ENCODE results near the gene DAAM1.

Gene DAAM1

DNA sequence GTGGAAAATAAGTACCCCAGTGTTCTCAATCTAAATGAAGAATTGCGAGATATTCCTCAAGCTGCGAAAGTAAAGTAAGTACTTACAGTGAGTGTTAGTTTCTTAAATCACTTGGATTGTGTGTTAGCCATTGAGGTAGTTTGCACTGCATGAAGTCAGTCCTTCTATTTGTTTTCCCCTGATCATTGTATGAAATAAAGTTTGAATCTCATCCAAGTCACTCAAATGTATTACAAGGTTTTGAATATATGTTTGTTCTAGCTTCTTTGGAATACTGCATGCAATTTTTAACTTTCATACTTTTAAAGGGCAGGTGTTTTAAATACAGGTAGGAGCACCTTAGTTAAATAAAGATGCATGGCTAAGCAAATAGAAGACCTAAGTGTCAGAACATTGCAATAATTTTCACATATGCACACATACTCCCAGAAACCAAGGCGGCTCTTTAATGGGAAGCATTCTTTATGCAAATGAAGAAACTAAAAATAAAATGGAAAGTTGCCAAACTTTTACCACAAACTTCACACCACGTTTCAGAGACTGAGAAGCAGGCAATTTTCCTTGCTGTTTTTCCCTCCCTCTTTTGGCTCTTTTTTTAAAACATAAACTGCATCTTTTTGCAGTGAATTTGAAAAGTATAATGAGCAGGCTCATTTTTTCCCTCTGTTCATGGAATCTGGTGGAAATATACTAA lies 171.1 kb downstream of the DAAM1 start:
- peak in 1 of 58 donors; percentile 25 for DNase-seq

DNA sequence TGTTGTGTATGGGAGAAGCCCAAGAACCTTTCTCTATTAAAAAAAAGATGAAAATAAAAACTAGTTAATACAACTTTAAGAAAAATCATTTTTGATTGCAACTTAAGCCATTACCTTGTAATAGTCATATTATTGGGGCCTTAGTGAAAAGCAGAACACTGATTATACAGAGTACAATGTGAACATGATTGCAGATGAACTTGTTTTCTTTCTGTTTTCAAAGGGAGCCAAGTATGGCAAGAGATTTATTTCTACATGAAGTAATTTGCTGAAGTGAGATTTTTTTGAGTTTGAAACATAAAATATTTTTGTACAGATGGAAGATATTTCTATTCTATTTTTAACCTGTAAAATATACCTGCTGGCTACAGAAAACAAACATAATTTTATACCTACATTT lies 171.8 kb downstream of the DAAM1 start:
- DNase-seq, result no peak

DNA sequence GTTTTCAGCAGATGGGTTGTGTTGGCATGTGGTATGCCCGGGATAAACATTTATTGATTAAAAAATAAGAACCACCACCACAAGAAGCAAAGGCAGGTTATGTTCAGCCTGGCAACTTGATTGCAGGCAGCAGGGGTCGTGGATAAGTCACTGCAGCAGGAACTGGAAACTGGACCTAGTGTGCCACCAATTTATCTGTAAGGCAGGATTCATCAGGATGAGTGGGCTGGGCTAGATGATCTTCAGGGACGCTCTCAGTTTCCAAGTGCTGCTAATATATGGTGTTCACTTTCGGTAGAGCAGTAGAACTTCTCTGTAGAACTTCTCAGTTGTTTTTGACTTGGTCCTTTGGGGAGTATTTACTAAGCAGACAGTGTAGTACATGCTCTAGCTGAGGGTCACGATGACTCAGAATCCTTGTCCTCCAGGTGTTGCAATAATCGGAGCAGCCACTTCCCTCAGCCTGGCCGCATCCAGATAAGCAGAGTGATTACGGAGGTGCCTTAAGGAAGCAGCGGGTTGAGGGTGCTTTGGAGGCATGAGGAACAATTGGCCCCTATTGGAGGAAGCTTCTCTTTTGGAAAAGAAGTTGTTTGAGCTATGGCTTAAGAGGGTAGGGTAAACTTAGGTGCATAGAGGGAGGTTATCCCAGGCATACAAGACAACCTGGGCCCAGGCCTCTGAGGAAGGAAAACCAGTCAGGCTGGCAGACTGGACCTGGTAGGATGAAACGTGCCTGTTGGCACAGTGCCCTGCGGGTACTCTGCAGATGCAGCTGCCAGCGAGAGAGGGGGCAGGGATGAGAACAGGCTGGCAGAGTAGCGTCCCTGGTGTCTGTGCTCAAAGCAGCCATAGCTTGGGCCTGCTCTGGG lies 172.7 kb downstream of the DAAM1 start:
- DNase-seq, result peak in 32 of 58 donors; percentile 6 to 69 (median 25)

GRCh38 chr14:59362513-59362912 lies 174.0 kb downstream of the DAAM1 start:
- no peak for DNase-seq

DNA sequence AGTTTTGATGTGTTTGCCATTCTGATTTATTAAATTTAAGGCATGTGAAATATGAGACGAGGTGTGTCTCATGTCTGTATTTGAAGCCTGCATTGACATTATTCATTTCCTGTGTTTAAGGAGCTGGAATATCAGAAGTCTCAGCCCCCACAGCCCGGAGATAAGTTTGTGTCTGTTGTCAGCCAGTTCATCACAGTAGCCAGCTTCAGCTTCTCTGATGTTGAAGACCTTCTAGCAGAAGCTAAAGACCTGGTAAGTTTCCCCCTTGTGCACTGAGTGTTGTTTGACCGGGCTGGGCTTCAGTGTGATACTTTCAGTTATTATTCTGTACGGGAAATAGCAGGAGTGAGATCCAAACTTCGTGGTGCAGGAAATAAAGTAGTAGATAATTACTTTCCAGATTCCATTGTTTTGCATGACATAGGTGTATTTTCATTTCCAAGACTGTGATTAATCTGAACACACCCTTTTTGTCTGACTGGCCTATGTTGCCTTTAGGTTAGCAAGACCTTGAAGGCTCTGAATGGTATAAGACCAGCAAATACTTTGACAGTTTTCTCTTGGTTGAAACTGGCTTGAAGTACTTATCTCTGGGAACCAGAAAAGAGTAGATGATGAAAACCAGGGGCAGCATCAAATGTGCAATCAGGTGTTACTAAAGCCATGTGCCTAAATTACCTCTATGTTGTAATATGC lies 175.2 kb downstream of the DAAM1 start:
- DNase-seq, result no peak

DNA sequence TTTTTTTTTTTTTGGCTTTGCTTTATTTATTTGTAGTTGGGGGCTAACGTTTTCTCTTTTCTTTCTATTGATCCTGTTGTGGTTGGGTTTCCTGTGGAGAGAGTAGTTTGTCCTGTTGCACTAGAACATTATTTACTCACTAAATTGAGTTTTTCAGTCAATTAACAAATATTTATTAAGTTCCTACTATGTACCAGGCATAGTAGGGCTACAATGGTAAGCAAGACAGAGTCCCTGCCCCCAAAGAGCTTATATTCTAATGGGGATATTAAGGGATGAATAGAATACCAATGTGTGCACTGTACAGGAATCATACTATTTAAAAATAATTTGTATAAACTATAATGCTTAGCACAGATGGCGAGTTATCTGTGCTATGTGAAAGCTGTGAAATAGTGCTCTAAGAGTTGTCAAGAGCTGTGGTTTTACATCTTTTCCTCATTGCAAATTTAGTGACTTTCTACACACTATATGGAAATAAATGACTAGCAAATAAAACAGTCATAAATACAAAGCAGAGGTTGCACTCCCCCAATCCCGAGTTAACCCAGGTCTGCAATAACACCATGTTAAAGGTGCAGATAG lies 181.8 kb downstream of the DAAM1 start:
- no peak for DNase-seq

- DNase-seq, result no peak
Measured at GRCh38 chr14:59371771-59372170, 183.3 kb downstream of the DAAM1 start.

DNA sequence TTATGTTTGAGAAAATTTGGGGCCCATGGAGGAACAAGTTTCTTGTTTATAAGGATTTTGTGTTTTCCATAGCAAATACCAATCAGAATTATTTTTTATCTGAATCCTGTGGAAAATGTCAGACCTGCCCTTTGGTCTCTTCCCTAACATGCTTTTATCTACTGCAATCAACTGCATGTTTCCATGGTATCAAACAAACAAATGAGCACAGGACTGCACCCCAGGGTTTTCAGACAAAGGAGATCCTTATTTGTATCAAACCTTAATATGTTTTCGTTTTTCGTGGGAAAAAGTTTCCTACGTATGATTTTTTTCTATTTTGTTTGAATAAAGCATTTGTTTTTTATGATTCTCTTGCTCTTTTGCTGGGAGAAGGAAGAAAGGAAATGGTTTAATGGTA lies 185.6 kb downstream of the DAAM1 start:
- no peak for DNase-seq

- DNase-seq, result no peak
Measured at GRCh38 chr14:59376686-59377085, 188.2 kb downstream of the DAAM1 start.

DNA sequence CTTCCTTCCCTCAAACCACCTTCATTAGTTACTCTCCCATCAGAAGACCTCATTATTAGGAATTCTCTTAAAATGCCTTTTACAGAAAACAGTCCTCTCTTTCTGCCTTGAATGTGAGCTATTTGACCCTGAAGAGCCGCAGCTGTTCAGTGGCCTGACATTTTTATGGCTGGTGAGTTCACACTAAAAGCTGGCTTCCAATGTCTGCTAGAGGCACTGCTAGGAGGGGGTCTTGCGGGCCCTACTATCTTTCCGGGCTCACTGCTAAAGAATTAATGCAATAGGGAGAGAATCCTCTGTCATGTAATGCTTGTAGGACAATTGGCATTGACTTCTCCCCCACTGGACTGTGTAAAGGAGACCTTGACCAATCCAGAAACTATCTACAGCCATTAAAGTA lies 189.0 kb downstream of the DAAM1 start:
- DNase-seq, result no peak

GRCh38 chr14:59377991-59378601 lies 189.6 kb downstream of the DAAM1 start:
- DNase-seq, result peak in 2 of 58 donors; percentile 14 to 39

DNA sequence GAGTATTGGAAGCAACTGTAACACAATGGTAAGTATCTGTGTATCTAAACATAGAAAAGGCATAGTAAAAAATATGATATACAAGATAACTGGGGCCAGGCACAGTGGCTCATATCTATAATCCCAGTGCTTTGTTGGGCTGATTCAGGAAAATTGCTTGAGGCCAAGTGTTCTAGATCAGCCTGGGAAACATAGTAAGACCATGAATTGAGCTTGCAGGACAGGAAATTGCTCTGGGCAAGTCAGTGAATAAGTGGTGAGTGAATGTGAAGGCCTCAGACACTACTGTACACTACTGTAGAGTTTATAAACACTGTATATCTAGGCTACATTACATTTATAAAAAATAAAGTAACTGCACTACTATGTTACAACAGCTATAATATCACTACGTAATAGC lies 201.5 kb downstream of the DAAM1 start:
- no peak for DNase-seq

DNA sequence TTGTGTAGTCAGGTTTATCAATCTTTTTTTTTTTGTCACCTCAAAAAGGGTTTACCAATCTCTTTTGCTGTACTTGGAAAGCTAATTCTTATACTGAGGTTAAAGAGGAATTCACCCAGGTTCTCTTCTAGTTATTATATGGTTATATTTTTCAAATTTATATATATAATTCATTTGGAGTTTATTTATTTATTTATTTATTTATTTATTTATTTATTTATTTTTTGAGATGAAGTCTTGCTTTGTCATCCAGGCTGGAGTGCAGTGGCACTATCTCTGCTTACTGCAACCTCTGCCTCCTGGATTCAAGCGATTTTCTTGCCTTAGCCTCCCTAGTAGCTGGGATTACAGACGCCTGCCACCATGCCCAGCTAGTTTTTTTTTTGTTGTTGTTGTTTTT lies 202.9 kb downstream of the DAAM1 start:
- no peak for DNase-seq

DNA sequence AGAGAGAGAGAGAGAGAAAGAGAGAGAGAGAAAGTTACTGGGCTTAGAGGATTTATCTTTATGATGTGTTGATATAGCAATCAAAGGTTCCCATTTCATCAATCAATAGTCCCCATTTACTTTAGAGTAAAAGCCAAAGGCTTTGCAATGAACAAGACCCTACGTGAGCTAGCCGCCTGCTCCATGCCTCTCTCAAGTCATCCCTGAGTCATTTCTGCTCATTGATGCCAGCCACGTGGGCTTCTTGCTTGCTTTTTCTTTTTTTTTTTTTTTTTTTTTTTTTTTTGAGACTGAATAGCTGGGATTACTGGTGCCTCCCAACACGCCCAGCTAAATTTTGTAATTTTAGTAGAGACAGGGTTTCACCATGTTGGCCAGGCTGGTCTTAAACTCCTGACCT lies 205.8 kb downstream of the DAAM1 start:
- DNase-seq, result no peak

GRCh38 chr14:59395672-59396071 lies 207.2 kb downstream of the DAAM1 start:
- DNase-seq, result no peak

- peak in 1 of 58 donors; percentile 11 for DNase-seq
Measured at GRCh38 chr14:59398841-59399240, 210.4 kb downstream of the DAAM1 start.

GRCh38 chr14:59406454-59407245 lies 218.2 kb downstream of the DAAM1 start:
- no peak for DNase-seq

GRCh38 chr14:59407246-59408010 lies 219.0 kb downstream of the DAAM1 start:
- no peak for DNase-seq

DNA sequence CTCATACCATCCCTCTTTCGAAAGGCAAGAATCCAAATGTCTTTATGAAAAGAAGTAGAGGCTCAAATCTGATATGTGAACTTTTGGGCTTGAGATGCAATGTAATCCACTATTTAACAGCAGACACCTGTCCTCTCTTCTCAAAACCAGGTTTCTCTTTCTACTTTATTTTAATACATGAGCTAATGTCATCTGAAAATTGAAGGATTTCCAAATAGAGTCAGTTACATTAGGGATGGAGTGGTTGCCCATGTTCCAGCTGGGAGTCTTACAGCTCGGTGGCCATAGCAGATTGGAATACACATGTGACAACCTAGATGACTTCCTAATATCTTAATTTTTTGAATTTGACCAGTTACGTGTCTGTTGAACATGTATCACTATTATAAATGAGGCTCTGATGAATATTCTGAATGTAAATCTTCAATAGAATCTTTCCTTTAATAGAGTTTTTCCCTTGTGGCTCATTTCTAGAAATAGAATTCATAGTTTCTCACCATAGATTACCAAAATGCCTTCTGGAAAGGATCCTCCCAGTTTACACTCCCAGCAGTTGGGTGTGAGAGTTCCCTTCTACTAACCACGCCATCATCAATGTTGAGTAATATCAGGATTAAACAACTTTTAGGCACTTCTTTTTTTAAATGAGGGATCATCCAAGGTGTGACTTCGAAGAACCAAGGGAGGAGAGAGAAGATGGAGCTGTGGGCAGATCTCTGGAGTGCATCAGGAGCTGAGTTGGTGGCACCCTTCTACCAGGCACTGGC lies 227.6 kb downstream of the DAAM1 start:
- no peak for DNase-seq
